ENCODE results near the gene CIITA.
"Not testable (repeated sequence)": the region's sequence is repeated elsewhere in the genome, so short reads cannot be mapped to it uniquely, and the experiment has no call there.

CIITA gene

DNA sequence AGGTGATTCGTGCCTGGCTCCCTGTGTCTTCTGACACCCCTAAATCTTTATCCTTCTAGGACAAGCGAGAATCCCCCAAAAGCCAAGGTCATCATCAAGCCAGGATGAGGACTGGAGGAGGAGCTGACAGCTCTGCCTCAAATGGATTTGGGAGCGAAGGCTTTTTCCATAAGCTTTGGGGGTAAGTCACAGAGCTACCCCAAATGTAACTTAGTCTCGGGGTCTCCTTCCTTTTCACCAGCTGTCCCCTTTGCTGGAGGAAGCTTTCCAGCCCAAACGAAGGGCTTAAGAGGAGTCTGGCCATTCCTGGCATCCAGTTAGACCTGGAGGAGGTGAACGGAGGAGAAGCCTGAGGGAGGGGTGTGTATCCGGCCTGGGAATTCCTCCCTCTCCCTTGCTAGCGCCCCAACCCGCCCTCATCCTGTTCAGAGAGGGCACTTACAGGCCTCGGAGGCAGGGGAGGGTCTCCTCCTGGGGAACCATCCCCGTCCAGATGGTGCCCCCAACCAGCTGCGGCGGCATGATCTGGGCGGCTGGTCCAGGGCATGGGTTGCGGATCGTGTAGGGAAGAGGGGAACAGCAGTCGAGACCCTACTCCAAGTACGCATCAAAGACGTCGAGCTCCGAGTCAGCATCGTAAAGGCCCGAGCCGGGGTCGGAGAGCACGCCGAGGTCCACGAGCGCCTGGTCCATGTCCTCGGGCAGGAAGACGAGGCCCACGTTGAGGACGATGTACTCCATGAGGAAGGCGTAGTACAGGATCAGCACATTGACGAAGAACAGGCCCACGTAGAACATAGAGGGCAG lies 64.3 kb downstream of the CIITA start:
- peak overlapping the region; percentile 74 for H3K27ac ChIP-seq
- POLR2A ChIA-PET (ENCODE audit: low non-redundant PET): no interaction called here
- DNase-seq (ENCODE audit: low spot score): peak; percentile 53
- TF ChIP-seq, protein P1, sequence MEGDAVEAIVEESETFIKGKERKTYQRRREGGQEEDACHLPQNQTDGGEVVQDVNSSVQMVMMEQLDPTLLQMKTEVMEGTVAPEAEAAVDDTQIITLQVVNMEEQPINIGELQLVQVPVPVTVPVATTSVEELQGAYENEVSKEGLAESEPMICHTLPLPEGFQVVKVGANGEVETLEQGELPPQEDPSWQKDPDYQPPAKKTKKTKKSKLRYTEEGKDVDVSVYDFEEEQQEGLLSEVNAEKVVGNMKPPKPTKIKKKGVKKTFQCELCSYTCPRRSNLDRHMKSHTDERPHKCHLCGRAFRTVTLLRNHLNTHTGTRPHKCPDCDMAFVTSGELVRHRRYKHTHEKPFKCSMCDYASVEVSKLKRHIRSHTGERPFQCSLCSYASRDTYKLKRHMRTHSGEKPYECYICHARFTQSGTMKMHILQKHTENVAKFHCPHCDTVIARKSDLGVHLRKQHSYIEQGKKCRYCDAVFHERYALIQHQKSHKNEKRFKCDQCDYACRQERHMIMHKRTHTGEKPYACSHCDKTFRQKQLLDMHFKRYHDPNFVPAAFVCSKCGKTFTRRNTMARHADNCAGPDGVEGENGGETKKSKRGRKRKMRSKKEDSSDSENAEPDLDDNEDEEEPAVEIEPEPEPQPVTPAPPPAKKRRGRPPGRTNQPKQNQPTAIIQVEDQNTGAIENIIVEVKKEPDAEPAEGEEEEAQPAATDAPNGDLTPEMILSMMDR (conservative IDR thresholded peaks at IDR 0.05; ENCODE audit: low read depth): no peak
- CTCF ChIA-PET: interaction anchor here (0.6 kb wide), 1 partner anchor 361 kb away, joined by 3 read pairs; the partner anchor contains the start of gene EMP2

DNA sequence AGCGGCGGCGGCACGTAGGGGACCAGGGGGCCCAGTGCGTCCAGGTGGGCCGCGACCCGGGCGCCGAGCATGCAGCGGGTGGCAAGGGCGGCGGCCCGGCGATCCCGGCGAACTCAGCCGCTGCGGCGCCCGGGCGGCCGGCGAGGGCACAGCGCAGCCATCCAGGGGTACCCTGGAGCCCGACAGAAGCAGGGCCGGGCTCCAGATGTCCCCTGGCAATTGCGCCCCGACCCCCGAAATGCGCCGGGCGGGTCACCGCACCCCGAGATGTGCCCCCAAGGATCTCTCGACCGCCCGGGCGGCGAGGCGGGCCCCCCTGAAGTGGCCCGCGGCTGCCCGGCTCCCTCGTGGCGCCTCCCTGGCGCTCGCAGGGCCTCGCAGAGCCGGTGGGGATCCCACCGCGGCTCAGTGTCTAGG lies 64.9 kb downstream of the CIITA start:
- DNase-seq (ENCODE audit: low spot score); POLR2A ChIA-PET (ENCODE audit: low non-redundant PET); CTCF ChIA-PET: not testable (repeated sequence)
- peak overlapping the region; percentile 74 for H3K27ac ChIP-seq

DNA sequence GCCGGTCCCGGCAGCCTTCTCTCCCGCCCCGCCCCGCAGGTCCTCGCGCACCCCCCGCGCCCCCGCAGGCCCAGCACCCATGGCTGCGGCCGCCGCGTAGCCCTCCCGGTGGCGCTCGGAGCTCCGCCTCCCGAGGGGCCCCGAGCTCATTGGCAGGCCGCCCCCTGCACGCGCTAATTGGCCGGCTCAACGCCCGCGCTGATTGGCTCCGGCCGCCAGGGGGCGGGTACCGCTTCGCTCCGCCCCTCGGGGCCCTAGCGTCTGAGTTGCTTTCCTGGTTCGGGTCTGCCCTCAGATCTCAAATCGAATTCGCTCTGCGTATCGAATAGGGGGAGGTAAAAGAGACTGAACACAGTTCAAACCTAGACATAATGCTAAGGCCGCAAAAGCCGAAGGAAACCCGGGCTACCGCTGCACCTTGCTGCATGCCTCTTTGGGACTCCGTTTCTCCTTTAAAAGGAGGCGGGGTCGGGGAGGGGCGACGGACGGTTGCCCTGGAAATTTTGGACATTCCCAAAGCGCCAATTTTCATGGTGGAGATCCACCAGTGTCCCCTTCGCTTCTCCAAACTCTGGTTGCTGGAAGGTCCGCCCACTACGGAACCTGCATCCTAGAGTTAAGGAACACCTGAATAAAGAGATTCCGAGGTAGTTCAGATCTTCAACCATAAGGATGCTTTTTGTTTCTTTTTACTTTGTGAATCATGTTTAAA lies 65.5 kb downstream of the CIITA start, which contains the start of gene DEXI:
DEXI (minus strand) TSS at position 117 of the 712 bp plus-strand sequence. CDS start 463 bp downstream, outside the sequence.
- POLR2A ChIA-PET (ENCODE audit: low non-redundant PET): no interaction called here
- peak within 1 kb of the TSS; percentile 74 for H3K27ac ChIP-seq
- CTCF ChIA-PET: interaction anchor here (0.9 kb wide), 1 partner anchor 313 kb away, joined by 4 read pairs; no protein-coding TSS in a partner anchor
- DNase-seq (ENCODE audit: low spot score): peak; percentile 99
- TF ChIP-seq, protein P1 (conservative IDR thresholded peaks at IDR 0.05; ENCODE audit: low read depth): no peak

DNA sequence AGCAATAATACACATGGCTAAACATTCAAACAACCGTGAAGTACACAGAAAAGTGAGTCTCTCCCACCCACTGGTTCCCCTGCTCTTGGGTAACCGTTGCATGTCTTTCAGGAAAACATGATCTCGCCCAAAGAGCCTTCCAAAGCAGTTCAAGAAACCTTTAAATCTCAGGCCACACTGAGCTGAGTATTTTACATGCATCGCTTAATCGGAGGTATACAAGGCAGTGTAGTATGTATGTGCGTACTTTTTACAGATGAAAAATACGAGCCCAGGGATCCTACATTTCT lies 66.0 kb downstream of the CIITA start:
- H3K27ac ChIP-seq: peak overlapping the region; percentile 74; the same call in 1 of the 2 replicates
- CTCF ChIA-PET: interaction anchor here (0.9 kb wide), 1 partner anchor 312 kb away, joined by 4 read pairs; no protein-coding TSS in a partner anchor
- POLR2A ChIA-PET (ENCODE audit: low non-redundant PET): no interaction called here
- DNase-seq (ENCODE audit: low spot score): no peak
- TF ChIP-seq, protein P1 (conservative IDR thresholded peaks at IDR 0.05; ENCODE audit: low read depth): no peak

DNA sequence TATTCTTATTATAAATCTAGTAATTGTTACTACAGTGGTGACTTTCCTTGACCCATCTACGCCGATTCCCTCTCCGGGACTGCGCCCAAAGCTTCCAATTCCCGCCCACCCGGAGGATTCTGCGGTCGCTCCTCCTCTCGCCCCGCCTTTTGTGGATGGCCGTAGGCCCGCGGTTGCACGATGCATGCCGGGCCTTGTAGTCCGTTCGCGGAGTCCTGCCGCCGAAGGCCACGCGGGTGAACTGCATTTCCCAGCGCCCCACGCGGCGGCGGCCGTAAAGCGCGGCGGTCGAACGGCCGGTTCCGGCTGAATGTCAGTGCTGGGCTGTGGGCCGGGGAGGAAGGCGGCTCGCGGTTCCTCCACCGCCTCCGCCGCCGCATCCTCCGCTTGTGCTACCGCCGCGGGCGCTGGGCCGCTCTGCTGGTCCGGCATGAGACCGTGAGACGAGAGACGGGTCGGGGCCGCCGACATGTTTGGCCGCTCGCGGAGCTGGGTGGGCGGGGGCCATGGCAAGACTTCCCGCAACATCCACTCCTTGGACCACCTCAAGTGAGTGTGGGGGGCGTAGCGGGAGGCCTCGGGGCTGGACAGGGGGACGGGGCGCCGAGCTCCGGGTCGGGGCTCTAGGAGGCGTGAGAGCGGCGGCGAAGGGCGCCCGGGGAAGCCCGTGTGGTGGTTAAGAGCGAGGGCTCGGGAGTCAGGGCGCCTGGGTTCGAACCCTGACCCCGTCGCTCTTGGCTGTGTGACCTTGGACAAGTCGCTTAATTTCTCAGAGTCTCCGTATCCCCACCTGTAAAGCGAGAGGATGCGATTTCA lies 67.5 kb downstream of the CIITA start, which contains the start of gene CLEC16A:
CLEC16A (plus strand) TSS at position 316 of the 816 bp plus-strand sequence; CDS start at position 470, 154 bp downstream.
- H3K27ac ChIP-seq: peak within 1 kb of the TSS; percentile 63
- POLR2A ChIA-PET (ENCODE audit: low non-redundant PET): interaction anchor here (0.6 kb wide), 1 partner anchor 86 kb away, joined by 3 read pairs; no protein-coding TSS in a partner anchor
- CTCF ChIA-PET: interaction anchor here (0.6 to 2.0 kb wide), 2 partner anchors 10 to 19 kb away, joined by 4 to 7 read pairs; no protein-coding TSS in a partner anchor

DNA sequence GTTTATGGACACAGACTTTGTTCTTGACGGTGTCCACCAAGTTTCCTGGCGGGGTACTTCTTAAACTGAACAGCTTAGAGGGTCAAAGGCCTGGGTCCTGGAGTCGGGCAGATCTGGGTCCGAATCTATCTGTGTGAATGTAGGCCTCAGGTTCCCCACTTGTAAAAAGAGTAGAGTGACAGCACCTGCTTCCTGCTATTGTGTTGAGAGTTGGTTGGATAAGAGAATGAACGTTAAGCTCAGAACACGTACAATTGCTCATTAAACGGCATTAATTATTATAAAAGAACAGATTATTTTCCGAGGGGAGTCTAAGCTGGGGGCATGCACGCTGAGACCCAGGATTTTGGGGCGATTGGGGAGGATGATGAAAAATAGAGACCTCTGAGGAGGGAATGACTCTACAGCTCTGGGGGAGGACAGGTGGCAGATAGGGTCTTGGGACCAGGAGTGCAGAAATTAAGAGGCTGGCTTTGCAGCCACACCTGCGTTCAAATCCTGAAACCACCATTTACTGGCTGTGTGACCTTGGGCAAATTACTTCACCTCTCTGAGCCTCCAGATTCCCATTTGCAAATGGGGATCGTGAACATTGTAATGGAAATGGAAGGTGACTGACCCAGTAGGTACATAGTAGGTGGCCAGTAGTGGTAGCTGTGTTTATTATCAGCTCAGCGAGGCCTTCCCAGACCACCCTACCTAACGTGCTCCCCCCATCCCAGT lies 68.2 kb downstream of the CIITA start:
- DNase-seq (ENCODE audit: low spot score): no peak
- H3K27ac ChIP-seq: peak overlapping the region; percentile 63
- ChIA-PET POLR2A (ENCODE audit: low non-redundant PET) (no interaction called here), CTCF (interaction anchor here (2.0 kb wide), 1 partner anchor 19 kb away, joined by 7 read pairs; no protein-coding TSS in a partner anchor)
- TF ChIP-seq, protein P1 (conservative IDR thresholded peaks at IDR 0.05; ENCODE audit: low read depth): no peak

More for the DNA sequence above, 67.5 kb downstream of the CIITA start, which contains the start of gene CLEC16A:
- TF ChIP-seq, protein P1 (conservative IDR thresholded peaks at IDR 0.05; ENCODE audit: low read depth): no peak
- DNase-seq (ENCODE audit: low spot score): peak; percentile 95
